Natural killer cell (primary cell): ENCODE results near the gene PEX7. TPM values are rescaled to one million over a fixed set of nuclear protein-coding genes. Genes with fewer than 3 reads are reported as not detected.
A peak's percentile ranks its signal among the peaks of the same experiment; 100 is the strongest.
"Not testable (repeated sequence)": the region's sequence is repeated elsewhere in the genome, so short reads cannot be mapped to it uniquely, and the experiment has no call there.

Experiments
- ATAC-seq, 3 donors: fragments of 150-1000 bp in 2 of 3; fragments of 200-7000 bp in 1 of 3; cut with Tn5 transposase; 1 replicate in 1 of 3; 2 replicates in 2 of 3; pipeline ENCODE4 v1.10.0; 2021; ENCODE audit warnings: mild to moderate bottlenecking in 2 of 3, moderate library complexity in 2 of 3
- DNase-seq, 2 donors: peaks; one replicate each; pipeline versions ENCODE4 v3.0.0 to v3.0.0-alpha.2; 2013 to 2021; ENCODE audit warnings: mixed read lengths in 1 of 2
- H3K27ac ChIP-seq: one replicate; pipeline ENCODE4 v1.5.1; 2013; ENCODE audit warnings: mild to moderate bottlenecking, low read length
- H3K27me3 ChIP-seq: one replicate; pipeline ENCODE4 v1.6.1; 2013; ENCODE audit warnings: low read length; ENCODE audit not compliant: control insufficient read depth, insufficient read depth
- H3K36me3 ChIP-seq: one replicate; pipeline ENCODE4 v1.6.1; 2013; ENCODE audit warnings: low read length; ENCODE audit not compliant: control insufficient read depth, insufficient read depth
- H3K4me1 ChIP-seq: one replicate; pipeline ENCODE4 v1.6.1; 2013; ENCODE audit warnings: low read length; ENCODE audit not compliant: control insufficient read depth, insufficient read depth
- H3K4me3 ChIP-seq: one replicate; pipeline ENCODE4 v1.5.1; 2013; ENCODE audit warnings: low read length
- H3K9me3 ChIP-seq: one replicate; pipeline ENCODE4 v1.6.1; 2013; ENCODE audit warnings: low read length; ENCODE audit not compliant: control insufficient read depth, insufficient read depth
- H3K27ac Mint-ChIP-seq, 2 donors: one replicate each; pipeline ENCODE4 v1.8.0; 2022; ENCODE audit warnings: mild to moderate bottlenecking in 2 of 2, mixed read lengths in 2 of 2, moderate library complexity in 1 of 2
- H3K27me3 Mint-ChIP-seq, 2 donors: one replicate each; pipeline ENCODE4 v1.8.0; 2022; ENCODE audit warnings: low read depth in 2 of 2, mixed read lengths in 2 of 2
- H3K36me3 Mint-ChIP-seq: one replicate; pipeline ENCODE4 v1.8.0; 2022; ENCODE audit warnings: mixed read lengths
- H3K4me1 Mint-ChIP-seq, 2 donors: one replicate each; pipeline ENCODE4 v1.8.0; 2022; ENCODE audit warnings: mixed read lengths in 2 of 2
- H3K4me3 Mint-ChIP-seq: one replicate; pipeline ENCODE4 v1.8.0; 2022; ENCODE audit warnings: mild to moderate bottlenecking, moderate library complexity, mixed read lengths
- H3K9me3 Mint-ChIP-seq, 2 donors: one replicate each; pipeline ENCODE4 v1.8.0; 2022; ENCODE audit warnings: mixed read lengths in 2 of 2
- WGBS: methylation state at CpG from one replicate; pipeline ENCODE4 v1.1.7; 2013; ENCODE audit warnings: missing lambda C conversion rate; ENCODE audit not compliant: insufficient coverage; 5-methylcytosine and 5-hydroxymethylcytosine counted together
- intact Hi-C: fragments of 100-400 bp; cut with micrococcal nuclease; formaldehyde crosslinking; loops from one replicate; pipeline ENCODE4 v1.14.2; 2022
- total RNA-seq, 4 donors: library from RNA; stranded (reverse); fragments of 120-200 nt in 1 of 4; gene quantifications; one replicate each; pipeline versions ENCODE4 v1.2.3 to v1.2.4, GENCODE V29; 2013 to 2022
- TF ChIP-seq, protein P1 (sequence below): fragments of 200-600 bp; IDR thresholded peaks from one replicate; pipeline ENCODE4 v1.8.0; 2022; ENCODE audit warnings: antibody characterized with exemption

Gene PEX7
- total RNA-seq, 3 donors from 2014 or later (not counting 1 experiment from before 2014, with no cell fraction given), result 2.4 to 3.6 (median 2.5) TPM

DNA sequence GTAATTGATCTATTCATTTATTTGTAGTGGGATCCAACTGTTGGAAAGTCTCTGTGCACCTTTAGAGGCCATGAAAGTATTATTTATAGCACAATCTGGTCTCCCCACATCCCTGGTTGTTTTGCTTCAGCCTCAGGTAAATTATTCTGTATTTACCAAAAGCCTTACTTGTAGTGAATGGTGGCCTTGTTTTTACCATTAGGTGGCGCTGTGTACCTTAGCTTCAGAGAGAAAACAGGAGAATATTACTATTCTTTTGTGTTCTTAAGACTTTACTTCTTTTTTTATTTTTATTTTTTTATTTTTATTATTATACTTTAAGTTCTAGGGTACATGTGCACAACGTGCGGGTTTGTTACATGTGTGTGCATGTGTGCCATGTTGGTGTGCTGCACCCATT, 23.7 kb downstream of the PEX7 start:
- Histone ChIP-seq H3K36me3 (no peaks in the 10 kb centered on the region), H3K9me3 (no peaks in the 10 kb centered on the region), H3K27me3 (no peaks in the 10 kb centered on the region), H3K4me3 (no peak overlapping the region), H3K4me1 (no peaks in the 10 kb centered on the region), H3K27ac (no peak overlapping the region)
- H3K4me1 Mint-ChIP-seq, result no peaks in the 10 kb centered on the region
- ATAC-seq, result peak in 2 of 3 donors; percentile 65 to 68
- DNase-seq, result peak in 1 of 2 donors; percentile 71
- H3K36me3 Mint-ChIP-seq, result peaks cover 10% of the 10 kb centered on the region
- H3K9me3 Mint-ChIP-seq, result no peaks in the 10 kb centered on the region
- no peaks in the 10 kb centered on the region for H3K27me3 Mint-ChIP-seq
- intact Hi-C loops, result loop anchor here (10.0 kb wide), 1 partner anchor 799 kb away; no protein-coding TSS in a partner anchor
- no peak overlapping the region for H3K27ac Mint-ChIP-seq
- TF ChIP-seq, protein P1, sequence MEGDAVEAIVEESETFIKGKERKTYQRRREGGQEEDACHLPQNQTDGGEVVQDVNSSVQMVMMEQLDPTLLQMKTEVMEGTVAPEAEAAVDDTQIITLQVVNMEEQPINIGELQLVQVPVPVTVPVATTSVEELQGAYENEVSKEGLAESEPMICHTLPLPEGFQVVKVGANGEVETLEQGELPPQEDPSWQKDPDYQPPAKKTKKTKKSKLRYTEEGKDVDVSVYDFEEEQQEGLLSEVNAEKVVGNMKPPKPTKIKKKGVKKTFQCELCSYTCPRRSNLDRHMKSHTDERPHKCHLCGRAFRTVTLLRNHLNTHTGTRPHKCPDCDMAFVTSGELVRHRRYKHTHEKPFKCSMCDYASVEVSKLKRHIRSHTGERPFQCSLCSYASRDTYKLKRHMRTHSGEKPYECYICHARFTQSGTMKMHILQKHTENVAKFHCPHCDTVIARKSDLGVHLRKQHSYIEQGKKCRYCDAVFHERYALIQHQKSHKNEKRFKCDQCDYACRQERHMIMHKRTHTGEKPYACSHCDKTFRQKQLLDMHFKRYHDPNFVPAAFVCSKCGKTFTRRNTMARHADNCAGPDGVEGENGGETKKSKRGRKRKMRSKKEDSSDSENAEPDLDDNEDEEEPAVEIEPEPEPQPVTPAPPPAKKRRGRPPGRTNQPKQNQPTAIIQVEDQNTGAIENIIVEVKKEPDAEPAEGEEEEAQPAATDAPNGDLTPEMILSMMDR, result peak; percentile 83
- WGBS, result no CpG with 5 or more reads among the region's 3 CpGs
- H3K4me3 Mint-ChIP-seq, result no peak overlapping the region

DNA sequence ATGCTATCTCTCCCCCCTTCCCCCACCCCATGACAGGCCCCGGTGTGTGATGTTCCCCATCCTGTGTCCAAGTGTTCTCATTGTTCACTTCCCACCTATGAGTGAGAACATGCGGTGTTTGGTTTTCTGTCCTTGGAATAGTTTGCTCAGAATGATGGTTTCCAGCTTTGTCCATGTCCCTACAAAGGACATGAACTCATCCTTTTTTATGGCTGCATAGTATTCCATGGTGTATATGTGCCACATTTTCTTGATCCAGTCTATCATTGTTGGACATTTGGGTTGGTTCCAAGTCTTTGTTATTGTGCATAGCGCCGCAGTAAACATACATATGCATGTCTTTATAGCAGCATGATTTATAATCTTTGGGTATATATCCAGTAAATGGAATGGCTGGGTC, 24.1 kb downstream of the PEX7 start:
- not testable (repeated sequence) for ATAC-seq, H3K4me1 ChIP-seq, H3K4me3 Mint-ChIP-seq, H3K27ac ChIP-seq, H3K27me3 Mint-ChIP-seq, H3K9me3 ChIP-seq, H3K27ac Mint-ChIP-seq, DNase-seq, H3K36me3 ChIP-seq, H3K27me3 ChIP-seq, H3K4me3 ChIP-seq, H3K9me3 Mint-ChIP-seq, H3K4me1 Mint-ChIP-seq
- WGBS, result 89% methylated on average over 3 of the region's 4 CpGs
- peaks cover 10% of the 10 kb centered on the region for H3K36me3 Mint-ChIP-seq
- intact Hi-C loops, result loop anchor here (10.0 kb wide), 1 partner anchor 798 kb away; no protein-coding TSS in a partner anchor

DNA sequence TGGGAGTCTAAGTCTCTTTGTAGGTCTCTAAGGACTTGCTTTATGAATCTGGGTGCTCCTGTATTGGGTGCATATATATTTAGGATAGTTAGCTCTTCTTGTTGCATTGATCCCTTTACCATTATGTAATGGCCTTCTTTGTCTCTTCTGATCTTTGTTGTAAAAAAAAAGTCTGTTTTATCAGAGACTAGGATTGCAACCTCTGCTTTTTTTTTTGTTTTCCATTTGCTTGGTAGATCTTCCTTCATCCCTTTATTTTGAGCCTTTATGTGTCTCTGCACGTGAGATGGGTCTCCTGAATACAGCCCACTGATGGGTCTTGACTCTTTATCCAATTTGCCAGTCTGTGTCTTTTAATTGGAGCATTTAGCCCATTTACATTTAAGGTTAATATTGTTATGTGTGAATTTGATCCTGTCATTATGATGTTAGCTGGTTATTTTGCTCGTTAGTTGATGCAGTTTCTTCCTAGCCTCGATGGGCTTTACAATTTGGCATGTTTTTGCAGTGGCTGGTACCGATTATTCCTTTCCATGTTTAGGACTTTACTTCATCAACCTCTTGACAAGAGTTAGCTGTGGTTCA, 27.7 kb downstream of the PEX7 start:
- not testable (repeated sequence) for H3K27ac ChIP-seq, DNase-seq, H3K9me3 Mint-ChIP-seq, H3K36me3 ChIP-seq, H3K27me3 ChIP-seq, ATAC-seq, H3K4me1 ChIP-seq, H3K27ac Mint-ChIP-seq, H3K4me3 ChIP-seq, H3K4me3 Mint-ChIP-seq, H3K4me1 Mint-ChIP-seq, H3K27me3 Mint-ChIP-seq, H3K9me3 ChIP-seq
- 100% methylated on average over 2 of the region's 4 CpGs for WGBS
- peaks cover 10% of the 10 kb centered on the region for H3K36me3 Mint-ChIP-seq
- intact Hi-C loops, result loop anchor here (10.0 kb wide), 1 partner anchor 795 kb away; no protein-coding TSS in a partner anchor

DNA sequence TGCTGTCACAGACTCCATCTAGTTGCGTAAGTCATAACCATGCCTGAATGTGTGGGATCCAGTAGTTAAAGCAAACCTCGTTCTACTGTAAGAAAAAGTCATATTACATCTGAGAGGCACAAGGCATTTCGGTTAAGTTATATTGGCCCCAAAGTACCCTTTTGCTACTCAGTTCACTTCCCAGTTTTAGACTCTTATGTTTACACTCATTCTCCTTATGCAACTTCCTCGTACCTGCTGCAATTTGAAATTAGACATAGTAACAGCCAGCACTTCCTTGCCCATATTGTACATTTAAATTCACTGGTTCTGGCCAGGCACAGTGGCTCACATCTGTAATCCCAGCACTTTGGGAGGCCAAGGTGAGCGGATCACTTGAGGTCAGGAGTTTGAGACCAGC, 37.0 kb downstream of the PEX7 start:
- Histone ChIP-seq H3K4me1 (no peaks in the 10 kb centered on the region), H3K4me3 (no peak overlapping the region), H3K36me3 (no peaks in the 10 kb centered on the region), H3K27me3 (no peaks in the 10 kb centered on the region), H3K9me3 (no peaks in the 10 kb centered on the region), H3K27ac (no peak overlapping the region)
- H3K4me3 Mint-ChIP-seq, result no peak overlapping the region
- no peaks in the 10 kb centered on the region for H3K9me3 Mint-ChIP-seq
- no peaks in the 10 kb centered on the region for H3K4me1 Mint-ChIP-seq
- peak in 1 of 3 donors; percentile 37 for ATAC-seq
- TF ChIP-seq, protein P1, result no peak
- H3K27ac Mint-ChIP-seq, result no peak overlapping the region
- no peaks in the 10 kb centered on the region for H3K36me3 Mint-ChIP-seq
- H3K27me3 Mint-ChIP-seq, result no peaks in the 10 kb centered on the region
- no peak for DNase-seq
- intact Hi-C loops, result no loop called here
- 84% methylated on average over 5 of the region's 5 CpGs for WGBS
